Psoas muscle (tissue), 8 donors: ENCODE results near the gene LMF1. TPM values are rescaled to one million over a fixed set of nuclear protein-coding genes. Genes with fewer than 3 reads are reported as not detected.

Experiments used
- ATAC-seq, 4 donors: fragments of 200-7000 bp; cut with Tn5 transposase; one replicate each; pipeline ENCODE4 v1.9.1; 2020; ENCODE audit warnings: moderate library complexity in 3 of 4, mild to moderate bottlenecking in 2 of 4
- DNase-seq, 2 donors: peaks; one replicate each; pipeline ENCODE4 v3.0.0-alpha.2; 2020
- H3K27ac ChIP-seq: fragments of 200-600 bp; one replicate; pipeline ENCODE4 v1.8.0; 2022
- H3K27me3 ChIP-seq, 3 donors: fragments of 200-600 bp in 1 of 3; one replicate each; pipeline versions ENCODE4 v1.6.1 to v1.8.0; 2013 to 2022; ENCODE audit warnings: low read length in 2 of 3, mild to moderate bottlenecking in 2 of 3, moderate library complexity in 1 of 3; ENCODE audit not compliant: insufficient read depth in 3 of 3
- H3K36me3 ChIP-seq, 2 donors: fragments of 200-600 bp in 1 of 2; one replicate each; pipeline versions ENCODE4 v1.6.1 to v1.8.0; 2013 to 2022; ENCODE audit warnings: low read depth in 1 of 2, mild to moderate bottlenecking in 1 of 2, moderate library complexity in 1 of 2; ENCODE audit not compliant: insufficient read depth in 1 of 2
- H3K4me1 ChIP-seq: fragments of 200-600 bp; one replicate; pipeline ENCODE4 v1.8.0; 2022
- H3K4me3 ChIP-seq: fragments of 200-600 bp; one replicate; pipeline ENCODE4 v1.8.0; 2022; ENCODE audit warnings: mild to moderate bottlenecking
- H3K9me3 ChIP-seq: fragments of 200-600 bp; one replicate; pipeline ENCODE4 v1.8.0; 2022
- WGBS, 3 donors: extraction: QIAGEN DNeasy Blood & Tissue Kit; methylation state at CpG; one replicate each; pipeline versions ENCODE4 v1.1.6 to v1.1.7; 2013; 5-methylcytosine and 5-hydroxymethylcytosine counted together
- intact Hi-C, 2 donors: fragments of 100-400 bp; cut with DNase I; formaldehyde crosslinking; loops; one replicate each; pipeline versions ENCODE4 v1.11.0 to v1.14.2; 2022
- polyA plus RNA-seq, 3 donors: library from polyadenylated mRNA; stranded (reverse); fragments of 200-250 nt; gene quantifications; one replicate each; pipeline ENCODE4 v1.2.3, GENCODE V29; 2013
- total RNA-seq, 4 donors: library from RNA; stranded (reverse); fragmentation: NEBNext Ultra II Directional in 2 of 4; extraction: Animal tissue kit (Norgen Biotek cat#: 25700) in 2 of 4; gene quantifications; one replicate each; pipeline versions ENCODE4 v1.2.1 to v1.2.4, GENCODE V29; 2021 to 2023
- TF ChIP-seq, protein P1 (sequence below): fragments of 200-600 bp; IDR thresholded peaks from one replicate; pipeline ENCODE4 v1.8.0; 2022; ENCODE audit warnings: antibody characterized with exemption
- donor health status: healthy with polysubstance abuse.
- donor health status: DM: no; HTN: no; CAD: no; lungs with moderate emphysema.
- donor health status: Bipolar disorder and iron deficiency.
- donor health status: healthy.
- donor health status: DM: yes; HTN: yes; CAD: no.
- donor health status: DM: no; HTN: no; CAD: no.
- donor health status: DM: no; HTN: no; CAD: no.
- donor health status: DM: yes; HTN: yes; CAD: no.

Gene LMF1
- total and polyA plus RNA-seq, 7 donors = 1.9 to 9.0 (median 4.0) TPM

DNA sequence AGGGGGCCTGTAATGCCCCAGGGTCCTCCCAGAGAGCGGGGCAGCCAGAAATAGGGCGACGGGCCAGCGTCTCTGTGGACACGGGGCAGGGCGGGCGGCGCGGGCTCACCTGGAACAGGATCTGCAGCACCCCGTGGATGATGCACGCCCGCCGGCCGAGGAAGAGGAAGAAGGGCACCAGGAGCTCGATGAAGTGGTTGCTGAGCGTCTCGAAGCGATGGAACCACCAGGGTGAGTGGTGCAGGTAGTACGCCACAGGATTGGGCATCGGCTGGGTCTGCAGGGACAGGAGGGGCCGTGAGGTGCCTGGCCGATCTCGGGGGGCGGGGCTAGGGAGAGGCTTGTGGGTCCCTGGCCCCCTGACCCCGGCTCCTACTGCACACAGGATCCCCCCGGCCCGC, 91.3 kb downstream of the LMF1 start:
- Histone ChIP-seq H3K4me1 (no peaks in the 10 kb centered on the region), H3K27ac (no peak overlapping the region), H3K27me3 (no peaks in the 10 kb centered on the region), H3K36me3 (no peaks in the 10 kb centered on the region), H3K9me3 (peaks cover 8% of the 10 kb centered on the region), H3K4me3 (no peak overlapping the region)
- no peak for ATAC-seq
- intact Hi-C loops = no loop called here
- WGBS, 3 donors = 91 to 95% (median 94%) methylated on average over 26 to 27 of the region's 27 CpGs
- TF ChIP-seq, protein P1, sequence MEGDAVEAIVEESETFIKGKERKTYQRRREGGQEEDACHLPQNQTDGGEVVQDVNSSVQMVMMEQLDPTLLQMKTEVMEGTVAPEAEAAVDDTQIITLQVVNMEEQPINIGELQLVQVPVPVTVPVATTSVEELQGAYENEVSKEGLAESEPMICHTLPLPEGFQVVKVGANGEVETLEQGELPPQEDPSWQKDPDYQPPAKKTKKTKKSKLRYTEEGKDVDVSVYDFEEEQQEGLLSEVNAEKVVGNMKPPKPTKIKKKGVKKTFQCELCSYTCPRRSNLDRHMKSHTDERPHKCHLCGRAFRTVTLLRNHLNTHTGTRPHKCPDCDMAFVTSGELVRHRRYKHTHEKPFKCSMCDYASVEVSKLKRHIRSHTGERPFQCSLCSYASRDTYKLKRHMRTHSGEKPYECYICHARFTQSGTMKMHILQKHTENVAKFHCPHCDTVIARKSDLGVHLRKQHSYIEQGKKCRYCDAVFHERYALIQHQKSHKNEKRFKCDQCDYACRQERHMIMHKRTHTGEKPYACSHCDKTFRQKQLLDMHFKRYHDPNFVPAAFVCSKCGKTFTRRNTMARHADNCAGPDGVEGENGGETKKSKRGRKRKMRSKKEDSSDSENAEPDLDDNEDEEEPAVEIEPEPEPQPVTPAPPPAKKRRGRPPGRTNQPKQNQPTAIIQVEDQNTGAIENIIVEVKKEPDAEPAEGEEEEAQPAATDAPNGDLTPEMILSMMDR = no peak
- DNase-seq = peak in 1 of 2 donors; percentile 49

DNA sequence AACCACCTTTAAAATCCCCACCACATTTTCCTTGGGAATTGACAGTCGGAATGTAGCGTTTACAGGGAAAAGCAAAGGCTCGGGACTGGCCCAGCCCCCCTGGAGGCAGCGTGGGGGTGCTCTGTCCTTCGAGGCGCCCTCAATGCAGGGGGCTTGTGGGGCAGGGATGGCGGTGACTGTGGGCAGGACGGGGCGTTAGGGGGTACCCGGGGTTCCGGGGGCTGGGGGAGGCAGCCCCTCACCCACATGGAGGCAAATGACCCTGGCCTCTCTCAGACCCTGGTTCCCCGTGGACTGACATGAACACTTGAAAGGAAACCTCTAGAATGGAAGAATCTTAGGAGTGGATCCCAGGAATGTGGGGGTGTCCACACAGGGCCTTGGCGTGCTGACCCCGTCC, 91.9 kb downstream of the LMF1 start:
- 90 to 92% (median 91%) methylated on average over 14 of the region's 14 CpGs for WGBS, 3 donors
- DNase-seq (peak; percentile 4 to 37), ATAC-seq (no peak)
- H3K27ac ChIP-seq = no peak overlapping the region
- H3K4me1 ChIP-seq = no peaks in the 10 kb centered on the region
- no peak overlapping the region for H3K4me3 ChIP-seq
- peaks cover 2% of the 10 kb centered on the region for H3K9me3 ChIP-seq
- H3K27me3 ChIP-seq = no peaks in the 10 kb centered on the region
- H3K36me3 ChIP-seq = no peaks in the 10 kb centered on the region
- TF ChIP-seq, protein P1 = no peak
- intact Hi-C loops = no loop called here

DNA sequence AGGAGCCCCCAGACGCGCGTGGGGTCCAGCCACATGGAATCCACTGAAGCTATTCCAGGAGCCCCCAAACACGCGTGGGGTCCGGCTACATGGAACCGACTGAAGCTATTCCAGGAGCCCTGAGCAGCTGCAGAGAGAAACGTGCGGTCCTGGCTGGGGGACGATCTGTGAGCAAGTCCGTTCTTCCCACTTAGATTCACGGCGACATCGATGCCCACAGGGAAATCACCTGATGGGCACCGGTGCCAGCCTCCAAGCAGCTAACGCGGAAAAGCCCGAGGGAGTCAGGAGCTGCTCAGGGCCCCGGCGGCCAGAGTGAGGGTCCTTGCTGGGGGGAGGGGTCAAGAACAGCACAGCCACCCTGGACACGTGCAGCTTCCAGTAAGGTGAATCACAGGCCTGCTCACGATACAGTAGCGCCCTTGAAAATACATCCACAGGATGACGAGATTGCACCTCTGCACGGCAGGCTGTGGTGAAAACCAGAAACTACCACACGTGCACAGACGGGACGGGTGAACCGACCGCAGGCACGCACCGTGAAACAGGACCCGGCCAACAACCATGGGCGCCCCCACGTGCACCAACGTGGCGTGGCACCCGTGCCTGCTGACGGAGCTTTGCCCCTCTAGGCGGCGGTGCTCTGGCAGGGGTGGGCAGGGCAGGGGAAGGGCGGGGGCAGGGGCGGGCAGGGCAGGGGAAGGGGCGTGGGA, 92.6 kb downstream of the LMF1 start:
- TF ChIP-seq, protein P1 = no peak
- 82 to 83% (median 82%) methylated on average over 41 to 44 of the region's 44 CpGs for WGBS, 3 donors
- Histone ChIP-seq H3K9me3 (no peaks in the 10 kb centered on the region), H3K36me3 (no peaks in the 10 kb centered on the region), H3K27ac (no peak overlapping the region), H3K4me1 (no peaks in the 10 kb centered on the region), H3K4me3 (no peak overlapping the region), H3K27me3 (no peaks in the 10 kb centered on the region)
- DNase-seq = peak; percentile 5 to 46
- ATAC-seq = no peak
- intact Hi-C loops = no loop called here

DNA sequence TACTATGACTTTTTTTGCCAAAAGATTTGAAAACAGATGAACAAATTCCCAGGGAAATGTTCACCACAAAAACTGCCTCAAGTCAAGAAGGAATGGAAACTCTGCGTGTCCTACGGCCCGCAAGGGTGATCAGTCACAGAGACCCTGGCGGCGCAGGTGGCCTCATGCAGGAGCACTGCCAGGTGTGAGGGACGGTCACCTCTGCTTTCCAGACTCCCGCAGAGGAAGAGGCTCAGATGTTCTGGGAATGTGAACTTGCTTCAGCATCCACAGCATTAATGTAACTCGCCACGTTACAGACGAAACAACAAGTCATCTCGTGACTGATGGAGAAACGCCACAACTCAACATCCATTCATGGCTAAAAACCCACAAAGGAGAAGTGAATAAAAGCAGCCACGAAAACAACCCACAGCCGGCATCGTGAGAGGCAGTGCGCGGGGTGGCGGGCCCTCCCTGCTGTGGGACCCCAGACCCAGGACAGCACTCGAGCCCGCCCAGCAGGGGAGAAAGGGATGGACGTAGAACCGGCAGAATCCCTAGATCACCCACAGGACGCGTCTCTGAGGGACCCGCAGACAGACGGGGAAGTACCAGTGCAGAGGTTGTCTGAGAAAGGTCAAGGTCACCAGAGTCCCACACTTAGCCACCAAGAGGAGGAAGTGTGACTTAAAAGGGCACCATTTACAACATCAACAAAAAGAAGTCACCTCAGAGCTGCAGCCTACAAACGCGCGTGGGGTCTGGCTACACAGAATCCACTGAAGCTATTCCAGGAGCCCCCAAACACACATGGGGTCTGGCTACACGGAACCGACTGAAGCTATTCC, 93.3 kb downstream of the LMF1 start:
- no peak overlapping the region for H3K27ac ChIP-seq
- intact Hi-C loops = no loop called here
- no peak overlapping the region for H3K4me3 ChIP-seq
- WGBS, 3 donors = 91 to 93% (median 92%) methylated on average over 31 of the region's 31 CpGs
- H3K27me3 ChIP-seq = no peaks in the 10 kb centered on the region
- TF ChIP-seq, protein P1 = no peak
- ATAC-seq (no peak), DNase-seq (peak in 1 of 2 donors; percentile 6)
- no peaks in the 10 kb centered on the region for H3K4me1 ChIP-seq
- H3K36me3 ChIP-seq = no peaks in the 10 kb centered on the region
- no peaks in the 10 kb centered on the region for H3K9me3 ChIP-seq
